Measurements from ENCODE around the gene RIC3.

RIC3 gene

GRCh38 chr11:8127447-8127846 is 41.4 kb downstream of the RIC3 start:
- in situ Hi-C loops (cut with HindIII; ENCODE audit: low sequenced_read_pairs) = no loop called here
- no peak for TF ChIP-seq CTCF (IDR thresholded peaks at IDR 0.05; ENCODE audit: low read depth, low read length, missing control alignments)
- no peak for DNase-seq (ENCODE audit: low read depth)
- no peak overlapping the region for H3K4me3 ChIP-seq (ENCODE audit: low read depth, low read length)

GRCh38 chr11:8126649-8127289 is 42.1 kb downstream of the RIC3 start:
- H3K4me3 ChIP-seq (ENCODE audit: low read depth, low read length) = no peak overlapping the region
- no peak for TF ChIP-seq CTCF (IDR thresholded peaks at IDR 0.05; ENCODE audit: low read depth, low read length, missing control alignments)
- DNase-seq (ENCODE audit: low read depth) = no peak
- in situ Hi-C loops (cut with HindIII; ENCODE audit: low sequenced_read_pairs) = no loop called here

- TF ChIP-seq CTCF (IDR thresholded peaks at IDR 0.05; ENCODE audit: low read depth, low read length, missing control alignments) = no peak
Observed at GRCh38 chr11:8122173-8122764, 46.6 kb downstream of the RIC3 start.

GRCh38 chr11:8111636-8112035 is 57.2 kb downstream of the RIC3 start:
- no peak for TF ChIP-seq CTCF (IDR thresholded peaks at IDR 0.05; ENCODE audit: low read depth, low read length, missing control alignments)
- in situ Hi-C loops (cut with HindIII; ENCODE audit: low sequenced_read_pairs) = no loop called here
- DNase-seq (ENCODE audit: low read depth) = no peak
- H3K4me3 ChIP-seq (ENCODE audit: low read depth, low read length) = no peak overlapping the region

More at GRCh38 chr11:8122173-8122764, 46.6 kb downstream of the RIC3 start:
- DNase-seq (ENCODE audit: low read depth) = no peak
- H3K4me3 ChIP-seq (ENCODE audit: low read depth, low read length) = no peak overlapping the region
- in situ Hi-C loops (cut with HindIII; ENCODE audit: low sequenced_read_pairs) = no loop called here

- no peak overlapping the region for H3K4me3 ChIP-seq (ENCODE audit: low read depth, low read length)
- DNase-seq (ENCODE audit: low read depth) = no peak
- in situ Hi-C loops (cut with HindIII; ENCODE audit: low sequenced_read_pairs) = no loop called here
- no peak for TF ChIP-seq CTCF (IDR thresholded peaks at IDR 0.05; ENCODE audit: low read depth, low read length, missing control alignments)
Observed at GRCh38 chr11:8110396-8110795, 58.4 kb downstream of the RIC3 start.

GRCh38 chr11:8109675-8110074 is 59.1 kb downstream of the RIC3 start:
- TF ChIP-seq CTCF (IDR thresholded peaks at IDR 0.05; ENCODE audit: low read depth, low read length, missing control alignments) = no peak
- H3K4me3 ChIP-seq (ENCODE audit: low read depth, low read length) = no peak overlapping the region
- in situ Hi-C loops (cut with HindIII; ENCODE audit: low sequenced_read_pairs) = loop anchor here (10.0 kb wide), 1 partner anchor 105 kb away; no protein-coding TSS in a partner anchor
- DNase-seq (ENCODE audit: low read depth) = no peak
